ENCODE data around the gene MATK. TPM values are rescaled to one million over a fixed set of nuclear protein-coding genes. Genes with fewer than 3 reads are reported as not detected.

The MATK gene
- total and polyA plus RNA-seq, 2 donors (not counting 1 experiment from before 2014, with no cell fraction given), result 1.3 to 8.2 TPM

- Mint-ChIP-seq H3K27me3 (peaks cover 7% of the 10 kb centered on the region), H3K4me1 (no peaks in the 10 kb centered on the region), H3K27ac (no peak overlapping the region), H3K9me3 (ENCODE audit: insufficient read depth) (no peaks in the 10 kb centered on the region), H3K4me3 (no peak overlapping the region)
- ChIA-PET POLR2A (no interaction called here), CTCF (no interaction called here)
- Histone ChIP-seq H3K27ac (ENCODE audit: low read length in 2 of 2) (no peak overlapping the region), H3K9me3 (ENCODE audit: control extremely low read depth in 1 of 3, control insufficient read depth in 2 of 3, insufficient read depth in 1 of 3, low read length in 2 of 3) (no peaks in the 10 kb centered on the region), H3K4me3 (ENCODE audit: control extremely low read depth in 1 of 5, extremely low read depth in 1 of 5, insufficient read depth in 1 of 5, low read depth in 2 of 5, low read length in 4 of 5) (no peak overlapping the region), H3K79me2 (ENCODE audit: control insufficient read depth, insufficient read depth, low read length) (no peaks in the 10 kb centered on the region), H4K20me1 (ENCODE audit: control insufficient read depth, insufficient read depth, low read length, poor library complexity, severe bottlenecking) (no peaks in the 10 kb centered on the region), H3K4me1 (ENCODE audit: control insufficient read depth in 2 of 2, insufficient read depth in 2 of 2, low read length in 2 of 2) (no peaks in the 10 kb centered on the region), H3K4me2 (replicated peaks; ENCODE audit: low read depth, low read length, poor library complexity, severe bottlenecking) (no peak overlapping the region), H3K9ac (ENCODE audit: low read length) (no peak overlapping the region), H2AFZ (ENCODE audit: insufficient read depth, low read depth, low read length, poor library complexity, severe bottlenecking) (no peak overlapping the region), H3K36me3 (replicated peaks in 1 of 2; ENCODE audit: control extremely low read depth in 1 of 2, control insufficient read depth in 1 of 2, extremely low read depth in 1 of 2, insufficient read depth in 2 of 2, low read length in 1 of 2) (no peaks in the 10 kb centered on the region), H3K27me3 (replicated peaks in 1 of 4; ENCODE audit: control extremely low read depth in 1 of 4, control insufficient read depth in 3 of 4, insufficient read depth in 4 of 4, low read length in 3 of 4) (peaks cover 0 to under 1% (median 0%) of the 10 kb centered on the region in 4 experiments)
- WGBS (ENCODE audit: insufficient coverage), result 100% methylated on average over 1 of the region's 1 CpG
- ATAC-seq (ENCODE audit: low read depth) (no peak), DNase-seq (no peak)
- TF ChIP-seq EZH2 (IDR thresholded peaks at IDR 0.05; ENCODE audit: borderline replicate concordance, insufficient read depth, low read depth, low read length, poor library complexity, severe bottlenecking) (no peak), CTCF (IDR thresholded peaks at IDR 0.05) (no peak)
- intact Hi-C loops (cut with micrococcal nuclease), result no loop called here
Measured at GRCh38 chr19:3732108-3732507, 54.1 kb downstream of the MATK start.

GRCh38 chr19:3730457-3730958 lies 55.7 kb downstream of the MATK start:
- Histone ChIP-seq H3K9ac (ENCODE audit: low read length) (no peak overlapping the region), H3K36me3 (replicated peaks in 1 of 2; ENCODE audit: control extremely low read depth in 1 of 2, control insufficient read depth in 1 of 2, extremely low read depth in 1 of 2, insufficient read depth in 2 of 2, low read length in 1 of 2) (no peaks in the 10 kb centered on the region), H3K79me2 (ENCODE audit: control insufficient read depth, insufficient read depth, low read length) (no peaks in the 10 kb centered on the region), H3K4me1 (ENCODE audit: control insufficient read depth in 2 of 2, insufficient read depth in 2 of 2, low read length in 2 of 2) (no peaks in the 10 kb centered on the region), H3K27ac (ENCODE audit: low read length in 2 of 2) (no peak overlapping the region), H2AFZ (ENCODE audit: insufficient read depth, low read depth, low read length, poor library complexity, severe bottlenecking) (no peak overlapping the region), H3K27me3 (replicated peaks in 1 of 4; ENCODE audit: control extremely low read depth in 1 of 4, control insufficient read depth in 3 of 4, insufficient read depth in 4 of 4, low read length in 3 of 4) (no peaks in the 10 kb centered on the region), H4K20me1 (ENCODE audit: control insufficient read depth, insufficient read depth, low read length, poor library complexity, severe bottlenecking) (no peaks in the 10 kb centered on the region), H3K4me2 (replicated peaks; ENCODE audit: low read depth, low read length, poor library complexity, severe bottlenecking) (no peak overlapping the region), H3K4me3 (ENCODE audit: control extremely low read depth in 1 of 5, extremely low read depth in 1 of 5, insufficient read depth in 1 of 5, low read depth in 2 of 5, low read length in 4 of 5) (no peak overlapping the region), H3K9me3 (ENCODE audit: control extremely low read depth in 1 of 3, control insufficient read depth in 2 of 3, insufficient read depth in 1 of 3, low read length in 2 of 3) (no peaks in the 10 kb centered on the region)
- Mint-ChIP-seq H3K4me3 (no peak overlapping the region), H3K27me3 (peaks cover 7% of the 10 kb centered on the region), H3K9me3 (ENCODE audit: insufficient read depth) (no peaks in the 10 kb centered on the region), H3K4me1 (no peaks in the 10 kb centered on the region), H3K27ac (no peak overlapping the region)
- ChIA-PET CTCF (interaction anchor here (0.6 kb wide), 1 partner anchor 28 kb away, joined by 4 read pairs; no protein-coding TSS in a partner anchor), POLR2A (no interaction called here)
- intact Hi-C loops (cut with micrococcal nuclease), result no loop called here
- TF ChIP-seq CTCF (IDR thresholded peaks at IDR 0.05), result no peak
- TF ChIP-seq EZH2 (IDR thresholded peaks at IDR 0.05; ENCODE audit: borderline replicate concordance, insufficient read depth, low read depth, low read length, poor library complexity, severe bottlenecking), result no peak
- WGBS (ENCODE audit: insufficient coverage), result 93% methylated on average over 30 of the region's 32 CpGs
- no peak for DNase-seq
- ATAC-seq (ENCODE audit: low read depth), result no peak

Small RNA genes lying within 50 kb of the gene (small RNA-seq; reads per million reads assigned to genes)
- not detected for gene AC005777.1 (ENCODE audit: insufficient read length, low read depth, low replicate concordance)

Other genes starting within 250 kb of the MATK start
- 17.3 and 18.6 TPM in 2 replicates for gene TEKTIP1, start 247.2 kb downstream of the MATK start, total RNA-seq
- 6.3 and 9.6 TPM in 2 replicates for gene TEKTIP1, start 247.2 kb downstream of the MATK start, polyA plus RNA-seq
- 99.6 and 100 TPM in 2 replicates for gene MFSD12, start 228.8 kb downstream of the MATK start, total RNA-seq
- 133 and 154 TPM in 2 replicates for gene MFSD12, start 228.8 kb downstream of the MATK start, polyA plus RNA-seq
- gene HMG20B, start 213.4 kb downstream of the MATK start, total RNA-seq, result 59.0 and 60.7 TPM in 2 replicates
- gene HMG20B, start 213.4 kb downstream of the MATK start, polyA plus RNA-seq, result 41.7 and 42.4 TPM in 2 replicates
- gene GIPC3, start 200.9 kb downstream of the MATK start, total RNA-seq, result 0.36 and 0.47 TPM in 2 replicates
- 0.39 and 0.48 TPM in 2 replicates for gene GIPC3, start 200.9 kb downstream of the MATK start, polyA plus RNA-seq
- 3.9 and 6.1 TPM in 2 replicates for gene TBXA2R, start 179.5 kb downstream of the MATK start, total RNA-seq
- gene TBXA2R, start 179.5 kb downstream of the MATK start, polyA plus RNA-seq, result 7.9 and 8.0 TPM in 2 replicates
- gene CACTIN, start 159.6 kb downstream of the MATK start, total RNA-seq, result 41.8 and 48.0 TPM in 2 replicates
- gene CACTIN, start 159.6 kb downstream of the MATK start, polyA plus RNA-seq, result 40.6 and 47.7 TPM in 2 replicates
- gene PIP5K1C, start 85.9 kb downstream of the MATK start, total RNA-seq, result 42.3 and 46.7 TPM in 2 replicates
- gene PIP5K1C, start 85.9 kb downstream of the MATK start, polyA plus RNA-seq, result 10.4 and 16.8 TPM in 2 replicates
- 2.0 and 2.9 TPM in 2 replicates for gene TJP3, start 78.0 kb downstream of the MATK start, total RNA-seq
- gene TJP3, start 78.0 kb downstream of the MATK start, polyA plus RNA-seq, result 1.9 and 2.1 TPM in 2 replicates
- 61.4 and 66.4 TPM in 2 replicates for gene APBA3, start 24.7 kb downstream of the MATK start, total RNA-seq
- 78.1 and 91.2 TPM in 2 replicates for gene APBA3, start 24.7 kb downstream of the MATK start, polyA plus RNA-seq
- gene MRPL54, start 23.7 kb downstream of the MATK start, total RNA-seq, result 48.6 and 54.3 TPM in 2 replicates
- gene MRPL54, start 23.7 kb downstream of the MATK start, polyA plus RNA-seq, result 75.1 and 95.9 TPM in 2 replicates
- not detected in 2 replicates for gene RAX2, start 14.2 kb downstream of the MATK start, total RNA-seq
- not detected in 2 replicates for gene RAX2, start 14.2 kb downstream of the MATK start, polyA plus RNA-seq
- gene ZFR2, start 82.7 kb upstream of the MATK start, total RNA-seq, result 0.39 TPM in 1 of 2 replicates, not detected in the other
- 0.36 and 0.71 TPM in 2 replicates for gene ZFR2, start 82.7 kb upstream of the MATK start, polyA plus RNA-seq
- not detected in 2 replicates for gene ATCAY, start 94.3 kb upstream of the MATK start, total RNA-seq
- not detected in 2 replicates for gene ATCAY, start 94.3 kb upstream of the MATK start, polyA plus RNA-seq
- not detected in 2 replicates for gene NMRK2, start 146.7 kb upstream of the MATK start, total RNA-seq
- not detected in 2 replicates for gene NMRK2, start 146.7 kb upstream of the MATK start, polyA plus RNA-seq
- gene DAPK3, start 184.7 kb upstream of the MATK start, total RNA-seq, result 41.0 and 47.4 TPM in 2 replicates
- gene DAPK3, start 184.7 kb upstream of the MATK start, polyA plus RNA-seq, result 32.6 and 55.4 TPM in 2 replicates
- 2,947 and 3,167 TPM in 2 replicates for gene EEF2, start 199.1 kb upstream of the MATK start, total RNA-seq
- 1,376 and 1,449 TPM in 2 replicates for gene EEF2, start 199.1 kb upstream of the MATK start, polyA plus RNA-seq
- 56.8 and 57.2 TPM in 2 replicates for gene PIAS4, start 221.4 kb upstream of the MATK start, total RNA-seq
- gene PIAS4, start 221.4 kb upstream of the MATK start, polyA plus RNA-seq, result 10.3 and 13.7 TPM in 2 replicates

Data from B cell (primary cell).